ENCODE data around the gene THOC3.
"Not testable (repeated sequence)": the region's sequence is repeated elsewhere in the genome, so short reads cannot be mapped to it uniquely, and the experiment has no call there.

- TF ChIP-seq CTCF (IDR thresholded peaks at IDR 0.05); POLR2AphosphoS5 (IDR thresholded peaks at IDR 0.05; ENCODE audit: low read depth, low read length); REST (IDR thresholded peaks at IDR 0.05; ENCODE audit: insufficient read depth in 1 of 2, low read depth in 2 of 2, low read length in 1 of 2); SIN3A (IDR thresholded peaks at IDR 0.05; ENCODE audit: borderline replicate concordance, insufficient read depth, low read depth, low read length); TCF7L2 (IDR thresholded peaks at IDR 0.05; ENCODE audit: low read depth, low read length): not testable (repeated sequence)
These were observed 43.0 kb downstream of the THOC3 start for GRCh38 chr5:175925106-175925505.

Measured in Panc1 (cell line).